HG02938 (cell line): ENCODE measurements around the gene SH3BGR.
A peak's percentile ranks its signal among the peaks of the same experiment; 100 is the strongest.

Source experiments
- ATAC-seq: cut with Tn5 transposase; IDR thresholded peaks from one replicate; pipeline ENCODE4 v1.9.1; 2021; ENCODE audit warnings: mild to moderate bottlenecking, moderate library complexity; ENCODE audit not compliant: unreplicated experiment

SH3BGR gene

GRCh38 chr21:39454949-39455668, 3.3 kb downstream of the SH3BGR start:
- ATAC-seq = no peak

GRCh38 chr21:39456665-39457064, 4.9 kb downstream of the SH3BGR start:
- ATAC-seq = no peak

GRCh38 chr21:39461419-39461818, 9.6 kb downstream of the SH3BGR start:
- ATAC-seq = peak; percentile 78

GRCh38 chr21:39463308-39463707, 11.5 kb downstream of the SH3BGR start:
- no peak for ATAC-seq

GRCh38 chr21:39466584-39466983, 14.8 kb downstream of the SH3BGR start:
- no peak for ATAC-seq

- no peak for ATAC-seq
These were observed 16.0 kb downstream of the SH3BGR start for GRCh38 chr21:39467746-39468145.

GRCh38 chr21:39468559-39468958, 16.8 kb downstream of the SH3BGR start:
- ATAC-seq = no peak

GRCh38 chr21:39471598-39471997, 19.8 kb downstream of the SH3BGR start:
- ATAC-seq = no peak

GRCh38 chr21:39472786-39473185, 21.0 kb downstream of the SH3BGR start:
- ATAC-seq = no peak

GRCh38 chr21:39474611-39475010, 22.8 kb downstream of the SH3BGR start:
- no peak for ATAC-seq

GRCh38 chr21:39479164-39479813, 27.5 kb downstream of the SH3BGR start:
- ATAC-seq = no peak

- ATAC-seq = no peak
These were observed 28.0 kb downstream of the SH3BGR start for GRCh38 chr21:39479814-39480182.

- no peak for ATAC-seq
These were observed 28.5 kb downstream of the SH3BGR start for GRCh38 chr21:39480271-39480670.

GRCh38 chr21:39481886-39482285, 30.1 kb downstream of the SH3BGR start:
- no peak for ATAC-seq

- ATAC-seq = no peak
These were observed 32.1 kb downstream of the SH3BGR start for GRCh38 chr21:39483917-39484316.

- ATAC-seq = no peak
These were observed 33.0 kb downstream of the SH3BGR start for GRCh38 chr21:39484711-39485276.

- ATAC-seq = no peak
These were observed 37.7 kb downstream of the SH3BGR start for GRCh38 chr21:39489380-39489924.

GRCh38 chr21:39499156-39499555, 47.4 kb downstream of the SH3BGR start:
- no peak for ATAC-seq

GRCh38 chr21:39502631-39503030, 50.9 kb downstream of the SH3BGR start:
- ATAC-seq = no peak

- ATAC-seq = no peak
These were observed 51.5 kb downstream of the SH3BGR start for GRCh38 chr21:39503123-39503762.

GRCh38 chr21:39504230-39504629, 52.5 kb downstream of the SH3BGR start:
- ATAC-seq = no peak

- ATAC-seq = no peak
These were observed 58.5 kb downstream of the SH3BGR start for GRCh38 chr21:39510240-39510639.
